Smooth muscle cell (in vitro differentiated cells): ENCODE results near the gene ADGRV1. TPM values are rescaled to one million over a fixed set of nuclear protein-coding genes. Genes with fewer than 3 reads are reported as not detected.

Experiments used
- DNase-seq: peaks from one replicate; lab custom pipeline; 2025; ENCODE audit not compliant: unreplicated experiment; lab: John Stamatoyannopoulos, UW
- H2AFZ ChIP-seq: fragments of 200-600 bp; sonication (generic); 2 replicates; pipeline ENCODE4 v1.6.0; 2016; ENCODE audit warnings: antibody characterized with exemption, low read depth, mild to moderate bottlenecking
- H3F3A ChIP-seq: fragments of 200-600 bp; sonication (generic); 2 replicates; pipeline ENCODE4 v1.6.0; 2017; ENCODE audit warnings: antibody characterized with exemption, low read depth
- H3K27ac ChIP-seq: fragments of 200-600 bp; sonication (generic); 2 replicates; pipeline ENCODE4 v1.5.1; 2016; ENCODE audit warnings: low read depth, mild to moderate bottlenecking
- H3K27me3 ChIP-seq: fragments of 200-600 bp; sonication (generic); 2 replicates; pipeline ENCODE4 v1.6.1; 2016; ENCODE audit warnings: low read depth, mild to moderate bottlenecking
- H3K36me3 ChIP-seq: fragments of 200-600 bp; sonication (generic); 2 replicates; pipeline ENCODE4 v1.5.1; 2016; ENCODE audit warnings: low read depth
- H3K4me1 ChIP-seq: fragments of 200-600 bp; sonication (generic); 2 replicates; pipeline ENCODE4 v1.5.1; 2016; ENCODE audit warnings: low read depth
- H3K4me2 ChIP-seq: fragments of 200-600 bp; sonication (generic); 2 replicates; pipeline ENCODE4 v1.6.0; 2016; ENCODE audit warnings: mild to moderate bottlenecking
- H3K4me3 ChIP-seq: fragments of 200-600 bp; sonication (generic); 2 replicates; pipeline ENCODE4 v1.5.1; 2016; ENCODE audit warnings: mild to moderate bottlenecking
- H3K79me2 ChIP-seq: fragments of 200-600 bp; sonication (generic); 2 replicates; pipeline ENCODE4 v1.6.0; 2016; ENCODE audit warnings: low read depth, mild to moderate bottlenecking
- H3K9ac ChIP-seq: fragments of 200-600 bp; sonication (generic); 2 replicates; pipeline ENCODE4 v1.6.0; 2016; ENCODE audit warnings: low read depth
- H3K9me3 ChIP-seq: fragments of 200-600 bp; sonication (generic); replicated peaks from 2 replicates; pipeline ENCODE4 v1.5.1; 2016; ENCODE audit warnings: low read depth
- H4K20me1 ChIP-seq: fragments of 200-600 bp; sonication (generic); 2 replicates; pipeline ENCODE4 v1.6.0; 2016; ENCODE audit warnings: low read depth
- WGBS: methylation state at CpG from one replicate; pipeline ENCODE4 v1.1.7; 2016; ENCODE audit warnings: low lambda C conversion rate; 5-methylcytosine and 5-hydroxymethylcytosine counted together
- polyA plus RNA-seq: library from polyadenylated mRNA; unstranded; fragments of >200 nt; fragmentation: Nextera tagmentation; extraction: Ambion mirVana; gene quantifications from 2 replicates; pipeline ENCODE4 v1.2.1, GENCODE V29; 2016
- total RNA-seq: library from RNA; depleted of rRNA; stranded (reverse); fragments of >200 nt; gene quantifications from 2 replicates; pipeline ENCODE4 v1.2.3, GENCODE V29; 2014
- TF ChIP-seq, protein P1 (sequence below): fragments of 200-600 bp; sonication (generic); IDR thresholded peaks from 2 replicates; pipeline ENCODE4 v1.5.1; 2017; ENCODE audit warnings: borderline replicate concordance, mild to moderate bottlenecking, antibody characterized with exemption; ENCODE audit not compliant: insufficient read depth, poor library complexity, severe bottlenecking

The ADGRV1 gene
- total and polyA plus RNA-seq, 2 experiments from 2014 or later, result 16.8 to 17.7 TPM

GRCh38 chr5:91189480-91190313, 631.1 kb downstream of the ADGRV1 start:
- H3K27me3 ChIP-seq, result no peaks in the 10 kb centered on the region
- peak; percentile 6 for DNase-seq
- H3K9ac ChIP-seq, result peak overlapping the region; percentile 76
- H3K4me2 ChIP-seq, result peak overlapping the region; percentile 72
- no peaks in the 10 kb centered on the region for H4K20me1 ChIP-seq
- no peaks in the 10 kb centered on the region for H3K9me3 ChIP-seq
- peak overlapping the region; percentile 68 for H2AFZ ChIP-seq
- H3K36me3 ChIP-seq, result no peaks in the 10 kb centered on the region
- no peaks in the 10 kb centered on the region for H3K79me2 ChIP-seq
- peak overlapping the region; percentile 94 for H3K27ac ChIP-seq
- H3F3A ChIP-seq, result peaks cover 8% of the 10 kb centered on the region
- WGBS, result 27% methylated on average over 8 of the region's 8 CpGs
- H3K4me1 ChIP-seq, result no peaks in the 10 kb centered on the region
- TF ChIP-seq, protein P1, sequence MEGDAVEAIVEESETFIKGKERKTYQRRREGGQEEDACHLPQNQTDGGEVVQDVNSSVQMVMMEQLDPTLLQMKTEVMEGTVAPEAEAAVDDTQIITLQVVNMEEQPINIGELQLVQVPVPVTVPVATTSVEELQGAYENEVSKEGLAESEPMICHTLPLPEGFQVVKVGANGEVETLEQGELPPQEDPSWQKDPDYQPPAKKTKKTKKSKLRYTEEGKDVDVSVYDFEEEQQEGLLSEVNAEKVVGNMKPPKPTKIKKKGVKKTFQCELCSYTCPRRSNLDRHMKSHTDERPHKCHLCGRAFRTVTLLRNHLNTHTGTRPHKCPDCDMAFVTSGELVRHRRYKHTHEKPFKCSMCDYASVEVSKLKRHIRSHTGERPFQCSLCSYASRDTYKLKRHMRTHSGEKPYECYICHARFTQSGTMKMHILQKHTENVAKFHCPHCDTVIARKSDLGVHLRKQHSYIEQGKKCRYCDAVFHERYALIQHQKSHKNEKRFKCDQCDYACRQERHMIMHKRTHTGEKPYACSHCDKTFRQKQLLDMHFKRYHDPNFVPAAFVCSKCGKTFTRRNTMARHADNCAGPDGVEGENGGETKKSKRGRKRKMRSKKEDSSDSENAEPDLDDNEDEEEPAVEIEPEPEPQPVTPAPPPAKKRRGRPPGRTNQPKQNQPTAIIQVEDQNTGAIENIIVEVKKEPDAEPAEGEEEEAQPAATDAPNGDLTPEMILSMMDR, result no peak
- H3K4me3 ChIP-seq, result peak overlapping the region; percentile 3

GRCh38 chr5:91190314-91190690, 631.7 kb downstream of the ADGRV1 start:
- H3K79me2 ChIP-seq, result no peaks in the 10 kb centered on the region

DNA sequence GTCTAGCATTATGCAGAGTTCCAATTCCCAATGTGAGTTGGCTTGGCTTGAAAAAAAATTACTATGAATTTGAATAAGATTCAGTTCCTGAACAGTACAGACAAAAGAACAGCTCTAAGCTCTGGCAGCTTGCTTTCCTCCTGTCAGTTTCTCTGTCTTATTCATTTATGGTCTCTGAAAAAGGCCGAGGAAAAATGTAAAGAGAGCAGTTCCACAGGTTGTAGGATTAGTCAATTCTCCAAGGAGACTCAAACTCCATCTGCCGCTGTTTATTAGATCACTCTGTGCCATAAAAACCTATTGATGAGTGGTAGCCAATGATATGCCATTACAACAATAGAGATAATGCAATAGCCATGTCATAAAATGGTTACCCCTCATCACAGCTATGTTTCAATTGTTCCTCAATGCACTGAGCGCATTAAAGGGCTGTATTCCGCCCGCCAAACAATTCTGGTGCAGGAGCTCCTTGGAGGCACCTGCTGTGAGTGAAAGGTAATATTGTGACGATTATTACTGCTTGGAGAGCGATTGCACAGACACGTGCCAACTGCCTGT, 636.3 kb downstream of the ADGRV1 start:
- Histone ChIP-seq H3K9me3 (no peaks in the 10 kb centered on the region), H3K9ac (no peak overlapping the region), H3K4me2 (no peak overlapping the region), H3K27ac (no peak overlapping the region), H4K20me1 (no peaks in the 10 kb centered on the region), H3K4me1 (no peaks in the 10 kb centered on the region), H3K36me3 (no peaks in the 10 kb centered on the region), H3K79me2 (no peaks in the 10 kb centered on the region), H3F3A (peaks cover 8% of the 10 kb centered on the region), H3K27me3 (no peaks in the 10 kb centered on the region), H3K4me3 (no peak overlapping the region), H2AFZ (no peak overlapping the region)
- DNase-seq, result no peak
- WGBS, result 95% methylated on average over 8 of the region's 8 CpGs
- TF ChIP-seq, protein P1, result no peak

More at GRCh38 chr5:91190314-91190690, 631.7 kb downstream of the ADGRV1 start:
- H3K27ac ChIP-seq, result peak overlapping the region; percentile 94
- H3K27me3 ChIP-seq, result no peaks in the 10 kb centered on the region
- no peaks in the 10 kb centered on the region for H4K20me1 ChIP-seq
- WGBS, result 32% methylated on average over 3 of the region's 3 CpGs
- DNase-seq, result no peak
- peak overlapping the region; percentile 56 for H3K9ac ChIP-seq
- H2AFZ ChIP-seq, result peak overlapping the region; percentile 68
- H3F3A ChIP-seq, result peaks cover 8% of the 10 kb centered on the region
- TF ChIP-seq, protein P1, result no peak
- no peaks in the 10 kb centered on the region for H3K9me3 ChIP-seq
- H3K4me2 ChIP-seq, result peak overlapping the region; percentile 46
- no peak overlapping the region for H3K4me3 ChIP-seq
- no peaks in the 10 kb centered on the region for H3K36me3 ChIP-seq
- H3K4me1 ChIP-seq, result no peaks in the 10 kb centered on the region
